Activated CD4-positive, alpha-beta T cell treated with anti-CD3 and anti-CD28 coated beads for 36 hours (primary cell): ENCODE measurements around the gene ATP1A4. TPM values are rescaled to one million over a fixed set of nuclear protein-coding genes. Genes with fewer than 3 reads are reported as not detected.

ENCODE experiments used
- ATAC-seq: fragments of 200-7000 bp; cut with Tn5 transposase; one replicate; pipeline ENCODE4 v1.10.0; 2021; ENCODE audit warnings: mild to moderate bottlenecking, moderate library complexity
- CTCF ChIA-PET: fragments of 350-600 bp; sonication (Branson Sonifier 250); formaldehyde crosslinking; loops from one replicate; lab custom pipeline; 2021; ENCODE audit warnings: antibody characterized with exemption; lab: Charles Lee
- POLR2A ChIA-PET: fragments of 350-600 bp; sonication (Branson Sonifier 250); formaldehyde crosslinking; loops from one replicate; lab custom pipeline; 2021; ENCODE audit warnings: antibody characterized with exemption, inconsistent platforms; lab: Charles Lee
- DNase-seq: peaks from one replicate; pipeline ENCODE4 v3.0.0-alpha.2; 2020
- H3K27ac Mint-ChIP-seq: one replicate; pipeline ENCODE4 v1.8.0; 2021; ENCODE audit warnings: mixed read lengths
- H3K27me3 Mint-ChIP-seq: one replicate; pipeline ENCODE4 v1.8.0; 2021; ENCODE audit warnings: mixed read lengths
- H3K36me3 Mint-ChIP-seq: one replicate; pipeline ENCODE4 v1.8.0; 2021; ENCODE audit warnings: low read depth, mixed read lengths
- H3K4me1 Mint-ChIP-seq: one replicate; pipeline ENCODE4 v1.8.0; 2021; ENCODE audit warnings: mixed read lengths
- H3K4me3 Mint-ChIP-seq: one replicate; pipeline ENCODE4 v1.8.0; 2021; ENCODE audit warnings: mild to moderate bottlenecking, moderate library complexity, mixed read lengths
- H3K9me3 Mint-ChIP-seq: one replicate; pipeline ENCODE4 v1.8.0; 2021; ENCODE audit warnings: low read depth, mixed read lengths
- intact Hi-C, 2 experiments: fragments of 100-400 bp; cut with DNase I in 1 of 2; cut with micrococcal nuclease in 1 of 2; formaldehyde crosslinking; loops; one replicate each; pipeline versions ENCODE4 v1.14.2 to v1.15.1; 2022 to 2024; cut with DNase I, micrococcal nuclease
- total RNA-seq, 2 experiments: library from RNA; stranded (reverse); gene quantifications; one replicate each; pipeline ENCODE4 v1.2.3, GENCODE V29; 2021

The ATP1A4 gene
- total RNA-seq, 2 experiments from 2014 or later = not detected

- POLR2A ChIA-PET = no interaction called here
- H3K27ac Mint-ChIP-seq = no peak overlapping the region
Measured at GRCh38 chr1:160113407-160113806, 38.0 kb upstream of the ATP1A4 start.

GRCh38 chr1:160114085-160114484, 37.3 kb upstream of the ATP1A4 start:
- intact Hi-C loops = no loop called here
- ATAC-seq (no peak), DNase-seq (no peak)
- POLR2A ChIA-PET = no interaction called here
- no peaks in the 10 kb centered on the region for H3K9me3 Mint-ChIP-seq
- H3K36me3 Mint-ChIP-seq = no peaks in the 10 kb centered on the region
- H3K27me3 Mint-ChIP-seq = peaks cover 9% of the 10 kb centered on the region
- H3K4me1 Mint-ChIP-seq = peaks cover under 1% of the 10 kb centered on the region
- H3K4me3 Mint-ChIP-seq = no peak overlapping the region
- H3K27ac Mint-ChIP-seq = no peak overlapping the region
- CTCF ChIA-PET = no interaction called here

More at GRCh38 chr1:160113407-160113806, 38.0 kb upstream of the ATP1A4 start:
- Mint-ChIP-seq H3K4me3 (no peak overlapping the region), H3K36me3 (no peaks in the 10 kb centered on the region), H3K27me3 (peaks cover 9% of the 10 kb centered on the region), H3K4me1 (peaks cover 4% of the 10 kb centered on the region), H3K9me3 (no peaks in the 10 kb centered on the region)
- intact Hi-C loops = no loop called here
- CTCF ChIA-PET = no interaction called here
- no peak for DNase-seq
- ATAC-seq = no peak

- H3K36me3 Mint-ChIP-seq = no peaks in the 10 kb centered on the region
- ChIA-PET CTCF (no interaction called here), POLR2A (no interaction called here)
- intact Hi-C loops = no loop called here
- DNase-seq (no peak), ATAC-seq (no peak)
- H3K4me1 Mint-ChIP-seq = no peaks in the 10 kb centered on the region
- no peak within 1 kb of the TSS for H3K27ac Mint-ChIP-seq
- H3K27me3 Mint-ChIP-seq = peaks cover 9% of the 10 kb centered on the region
- H3K4me3 Mint-ChIP-seq = no peak within 1 kb of the TSS
- H3K9me3 Mint-ChIP-seq = no peaks in the 10 kb centered on the region
Measured at GRCh38 chr1:160115545-160116282, 35.7 kb upstream of the ATP1A4 start, which contains the start of gene ATP1A2. TSS of gene ATP1A2 (plus strand) at chr1:160115759. CDS start at chr1:160115862, 103 bp downstream.

GRCh38 chr1:160116283-160117147, 34.9 kb upstream of the ATP1A4 start:
- DNase-seq (no peak), ATAC-seq (no peak)
- no peaks in the 10 kb centered on the region for H3K4me1 Mint-ChIP-seq
- intact Hi-C loops = no loop called here
- H3K27me3 Mint-ChIP-seq = peaks cover 9% of the 10 kb centered on the region
- H3K9me3 Mint-ChIP-seq = no peaks in the 10 kb centered on the region
- no peaks in the 10 kb centered on the region for H3K36me3 Mint-ChIP-seq
- POLR2A ChIA-PET = no interaction called here
- H3K27ac Mint-ChIP-seq = no peak overlapping the region
- H3K4me3 Mint-ChIP-seq = no peak overlapping the region
- CTCF ChIA-PET = interaction anchor here (1.8 kb wide), 1 partner anchor 75 kb away, joined by 6 read pairs; no protein-coding TSS in a partner anchor

- no peak overlapping the region for H3K4me3 Mint-ChIP-seq
- no peak overlapping the region for H3K27ac Mint-ChIP-seq
- H3K9me3 Mint-ChIP-seq = no peaks in the 10 kb centered on the region
- H3K4me1 Mint-ChIP-seq = no peaks in the 10 kb centered on the region
- no peak for DNase-seq
- intact Hi-C loops = no loop called here
- CTCF ChIA-PET = interaction anchor here (1.8 kb wide), 1 partner anchor 74 kb away, joined by 6 read pairs; no protein-coding TSS in a partner anchor
- peaks cover 9% of the 10 kb centered on the region for H3K27me3 Mint-ChIP-seq
- POLR2A ChIA-PET = no interaction called here
- ATAC-seq = no peak
- H3K36me3 Mint-ChIP-seq = no peaks in the 10 kb centered on the region
Measured at GRCh38 chr1:160117300-160117699, 34.1 kb upstream of the ATP1A4 start.

GRCh38 chr1:160117709-160118183, 33.7 kb upstream of the ATP1A4 start:
- intact Hi-C loops = no loop called here
- H3K27me3 Mint-ChIP-seq = peaks cover 9% of the 10 kb centered on the region
- no peaks in the 10 kb centered on the region for H3K36me3 Mint-ChIP-seq
- H3K4me1 Mint-ChIP-seq = no peaks in the 10 kb centered on the region
- H3K4me3 Mint-ChIP-seq = no peak overlapping the region
- ChIA-PET POLR2A (no interaction called here), CTCF (interaction anchor here (1.8 kb wide), 1 partner anchor 74 kb away, joined by 6 read pairs; no protein-coding TSS in a partner anchor)
- no peak for ATAC-seq
- H3K9me3 Mint-ChIP-seq = no peaks in the 10 kb centered on the region
- DNase-seq = no peak
- no peak overlapping the region for H3K27ac Mint-ChIP-seq

GRCh38 chr1:160118928-160119327, 32.5 kb upstream of the ATP1A4 start:
- Mint-ChIP-seq H3K9me3 (no peaks in the 10 kb centered on the region), H3K27ac (no peak overlapping the region), H3K4me1 (no peaks in the 10 kb centered on the region), H3K4me3 (no peak overlapping the region), H3K36me3 (no peaks in the 10 kb centered on the region), H3K27me3 (peaks cover 9% of the 10 kb centered on the region)
- intact Hi-C loops = no loop called here
- ChIA-PET CTCF (no interaction called here), POLR2A (no interaction called here)
- ATAC-seq (no peak), DNase-seq (no peak)

GRCh38 chr1:160120797-160121196, 30.6 kb upstream of the ATP1A4 start:
- no peak overlapping the region for H3K4me3 Mint-ChIP-seq
- ATAC-seq = no peak
- H3K27me3 Mint-ChIP-seq = peaks cover 7% of the 10 kb centered on the region
- no peak for DNase-seq
- no peaks in the 10 kb centered on the region for H3K9me3 Mint-ChIP-seq
- POLR2A ChIA-PET = no interaction called here
- CTCF ChIA-PET = interaction anchor here (0.6 to 1.2 kb wide), 2 partner anchors 18 to 918 kb away, joined by 4 read pairs; partner anchors contain the start of gene TSTD1
- no peaks in the 10 kb centered on the region for H3K36me3 Mint-ChIP-seq
- H3K27ac Mint-ChIP-seq = no peak overlapping the region
- H3K4me1 Mint-ChIP-seq = no peaks in the 10 kb centered on the region
- intact Hi-C loops = no loop called here

GRCh38 chr1:160121388-160121787, 30.0 kb upstream of the ATP1A4 start:
- no peak overlapping the region for H3K4me3 Mint-ChIP-seq
- ATAC-seq (no peak), DNase-seq (no peak)
- no peaks in the 10 kb centered on the region for H3K9me3 Mint-ChIP-seq
- peaks cover 7% of the 10 kb centered on the region for H3K27me3 Mint-ChIP-seq
- POLR2A ChIA-PET = no interaction called here
- CTCF ChIA-PET = interaction anchor here (1.2 to 1.4 kb wide), 2 partner anchors 18 to 41 kb away, joined by 4 to 5 read pairs; no protein-coding TSS in a partner anchor
- intact Hi-C loops = no loop called here
- H3K4me1 Mint-ChIP-seq = no peaks in the 10 kb centered on the region
- H3K27ac Mint-ChIP-seq = no peak overlapping the region
- H3K36me3 Mint-ChIP-seq = no peaks in the 10 kb centered on the region

GRCh38 chr1:160122978-160123495, 28.4 kb upstream of the ATP1A4 start:
- no peak overlapping the region for H3K27ac Mint-ChIP-seq
- no peaks in the 10 kb centered on the region for H3K9me3 Mint-ChIP-seq
- no peaks in the 10 kb centered on the region for H3K4me1 Mint-ChIP-seq
- ATAC-seq = no peak
- no peak for DNase-seq
- ChIA-PET CTCF (no interaction called here), POLR2A (no interaction called here)
- no peaks in the 10 kb centered on the region for H3K36me3 Mint-ChIP-seq
- no peak overlapping the region for H3K4me3 Mint-ChIP-seq
- peaks cover 2% of the 10 kb centered on the region for H3K27me3 Mint-ChIP-seq
- intact Hi-C loops = no loop called here

- CTCF ChIA-PET = interaction anchor here (0.7 to 0.8 kb wide), 2 partner anchors 38 to 382 kb away, joined by 3 read pairs; no protein-coding TSS in a partner anchor
- intact Hi-C loops = no loop called here
- no peaks in the 10 kb centered on the region for H3K4me1 Mint-ChIP-seq
Measured at GRCh38 chr1:160123726-160124125, 27.7 kb upstream of the ATP1A4 start.

More at GRCh38 chr1:160123726-160124125, 27.7 kb upstream of the ATP1A4 start:
- DNase-seq (no peak), ATAC-seq (no peak)
- Mint-ChIP-seq H3K9me3 (no peaks in the 10 kb centered on the region), H3K27ac (no peak overlapping the region), H3K27me3 (no peaks in the 10 kb centered on the region), H3K4me3 (no peak overlapping the region), H3K36me3 (no peaks in the 10 kb centered on the region)
- POLR2A ChIA-PET = no interaction called here
